GM18505 (cell line): ENCODE results near the gene RHBDD2.
"Not testable (repeated sequence)": the region's sequence is repeated elsewhere in the genome, so short reads cannot be mapped to it uniquely, and the experiment has no call there.

ENCODE experiments used
- ATAC-seq: cut with Tn5 transposase; IDR thresholded peaks from one replicate; pipeline ENCODE4 v1.9.1; 2021; ENCODE audit not compliant: unreplicated experiment
- POLR2A ChIP-seq: IDR thresholded peaks from 4 replicates; pipeline ENCODE4 v1.6.1; 2011; ENCODE audit warnings: borderline replicate concordance; ENCODE audit not compliant: insufficient read depth, insufficient read length; ENCODE audit errors: extremely low read depth

RHBDD2 gene

DNA sequence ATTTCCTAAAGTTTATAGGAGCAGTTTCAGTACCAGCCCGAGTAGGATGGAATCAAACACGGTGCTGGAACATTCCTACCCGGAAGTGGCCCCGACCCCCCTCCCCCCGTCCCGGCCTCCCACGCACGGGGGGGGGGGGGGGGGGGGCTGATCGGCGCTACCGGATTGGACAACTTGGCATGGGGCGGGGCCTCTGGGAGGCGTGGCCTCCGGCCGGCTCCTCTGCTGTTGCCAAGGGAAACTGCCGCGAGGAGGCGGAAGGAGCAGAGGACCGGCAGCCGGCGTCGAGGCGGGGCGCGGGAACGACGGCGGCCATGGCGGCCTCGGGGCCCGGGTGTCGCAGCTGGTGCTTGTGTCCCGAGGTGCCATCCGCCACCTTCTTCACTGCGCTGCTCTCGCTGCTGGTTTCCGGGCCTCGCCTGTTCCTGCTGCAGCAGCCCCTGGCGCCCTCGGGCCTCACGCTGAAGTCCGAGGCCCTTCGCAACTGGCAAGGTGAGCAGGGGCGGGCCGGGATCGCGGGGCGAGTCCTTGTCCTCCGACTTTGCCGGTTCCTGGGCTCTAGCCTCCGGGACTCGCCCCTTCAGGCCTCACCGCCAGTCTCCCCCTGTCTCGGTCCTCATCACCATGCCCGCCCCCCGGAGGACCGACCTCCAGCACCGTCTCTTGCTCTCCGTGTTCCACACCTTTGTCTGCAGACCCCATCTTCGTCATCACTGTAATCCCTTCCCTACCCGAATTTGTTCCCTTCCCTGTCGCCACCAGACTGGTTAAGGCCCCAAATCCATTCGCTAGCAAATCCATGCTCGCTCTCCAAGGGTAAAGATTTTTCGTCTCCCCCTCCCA lies at the start of gene RHBDD2:
RHBDD2 (plus strand) TSS at position 266 of the 843 bp plus-strand sequence; CDS start at position 315, 49 bp downstream.
- peak; percentile 87 for TF ChIP-seq POLR2A
- ATAC-seq = peak; percentile 93

DNA sequence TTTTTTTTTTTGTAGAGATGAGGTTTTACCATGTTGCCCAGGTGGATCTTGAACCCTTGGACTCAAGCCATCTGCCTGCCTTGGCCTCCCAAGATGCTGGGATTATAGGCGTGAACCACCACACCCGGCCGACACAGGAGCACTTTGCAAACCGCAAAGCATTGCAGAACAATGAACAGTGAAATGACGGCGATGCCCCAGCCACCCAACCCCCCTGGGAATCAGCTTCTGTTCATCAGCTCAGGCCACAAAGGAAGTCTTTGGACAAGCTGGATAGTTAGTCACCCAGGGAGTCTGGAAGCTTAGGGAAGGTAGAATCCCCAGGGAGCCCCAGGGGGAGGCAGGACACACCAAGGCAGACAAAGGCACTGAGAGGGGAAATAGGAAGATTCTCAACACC lies 49.2 kb upstream of the RHBDD2 start:
- not testable (repeated sequence) for ATAC-seq

DNA sequence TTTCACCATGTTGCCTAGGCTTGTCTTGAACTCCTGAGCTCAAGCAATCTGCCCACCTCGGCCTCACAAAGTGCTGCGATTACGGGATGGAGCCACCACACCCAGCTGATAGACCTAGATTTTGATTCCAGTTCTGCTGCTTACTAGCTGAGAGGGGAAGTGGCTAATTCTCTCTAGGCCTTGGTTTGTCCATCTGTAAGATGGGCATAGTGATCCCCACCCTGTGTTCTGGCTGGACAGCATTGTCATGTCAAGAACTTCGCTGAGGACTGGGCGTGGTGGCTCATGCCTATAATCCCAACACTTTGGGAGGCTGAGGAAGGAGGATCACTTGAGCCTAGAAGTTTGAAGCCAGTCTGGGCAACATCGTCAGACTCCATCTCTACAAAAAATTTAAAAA lies 47.9 kb upstream of the RHBDD2 start:
- TF ChIP-seq POLR2A = no peak
- no peak for ATAC-seq

DNA sequence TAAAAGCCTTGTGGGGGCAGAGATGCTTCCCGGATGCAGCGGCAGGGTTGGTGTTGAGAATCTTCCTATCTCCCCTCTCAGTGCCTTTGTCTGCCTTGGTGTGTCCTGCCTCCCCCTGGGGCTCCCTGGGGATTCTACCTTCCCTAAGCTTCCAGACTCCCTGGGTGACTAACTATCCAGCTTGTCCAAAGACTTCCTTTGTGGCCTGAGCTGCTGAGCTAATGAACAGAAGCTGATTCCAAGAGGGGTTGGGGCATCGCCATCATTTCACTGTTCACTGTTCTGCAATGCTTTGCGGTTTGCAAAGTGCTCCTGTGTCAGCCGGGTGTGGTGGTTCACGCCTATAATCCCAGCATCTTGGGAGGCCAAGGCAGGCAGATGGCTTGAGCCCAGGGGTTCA lies 45.2 kb upstream of the RHBDD2 start:
- ATAC-seq = not testable (repeated sequence)

DNA sequence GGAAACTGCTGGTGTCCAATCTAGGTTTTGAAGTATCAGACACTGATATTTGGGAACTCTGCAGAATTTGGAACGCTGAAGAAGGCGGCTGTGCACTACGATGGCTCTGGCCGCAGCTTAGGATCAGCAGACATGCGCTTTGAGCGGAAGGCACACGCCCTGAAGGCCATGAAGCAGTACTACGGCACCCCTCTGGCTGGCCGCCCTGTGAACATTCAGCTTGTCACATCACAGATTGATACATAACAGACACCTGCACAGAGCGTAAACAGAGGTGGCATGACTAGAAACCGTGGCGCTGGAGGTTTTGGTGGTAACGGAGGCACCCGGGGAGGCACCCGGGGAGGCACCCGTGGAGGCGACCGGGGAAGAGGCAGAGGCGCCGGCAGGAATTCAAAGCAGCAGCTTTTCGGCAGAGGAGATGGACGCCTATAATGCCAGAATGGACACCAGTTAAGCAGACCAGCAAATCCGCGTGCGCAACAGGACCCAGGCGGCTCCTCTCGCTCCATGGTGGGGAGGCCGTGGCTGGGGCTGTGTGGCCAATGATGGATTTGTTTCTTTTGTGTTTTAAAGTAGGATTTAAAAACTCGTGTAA lies 43.0 kb upstream of the RHBDD2 start:
- no peak for ATAC-seq

GRCh38 chr7:75836798-75837197 lies 42.0 kb upstream of the RHBDD2 start:
- no peak for ATAC-seq
- no peak for TF ChIP-seq POLR2A

More for the DNA sequence above, 43.0 kb upstream of the RHBDD2 start:
- no peak for TF ChIP-seq POLR2A

GRCh38 chr7:75838281-75838930 lies 40.4 kb upstream of the RHBDD2 start:
- not testable (repeated sequence) for ATAC-seq

- no peak for ATAC-seq
- TF ChIP-seq POLR2A = no peak
Measured at GRCh38 chr7:75840029-75840428, 38.8 kb upstream of the RHBDD2 start.

DNA sequence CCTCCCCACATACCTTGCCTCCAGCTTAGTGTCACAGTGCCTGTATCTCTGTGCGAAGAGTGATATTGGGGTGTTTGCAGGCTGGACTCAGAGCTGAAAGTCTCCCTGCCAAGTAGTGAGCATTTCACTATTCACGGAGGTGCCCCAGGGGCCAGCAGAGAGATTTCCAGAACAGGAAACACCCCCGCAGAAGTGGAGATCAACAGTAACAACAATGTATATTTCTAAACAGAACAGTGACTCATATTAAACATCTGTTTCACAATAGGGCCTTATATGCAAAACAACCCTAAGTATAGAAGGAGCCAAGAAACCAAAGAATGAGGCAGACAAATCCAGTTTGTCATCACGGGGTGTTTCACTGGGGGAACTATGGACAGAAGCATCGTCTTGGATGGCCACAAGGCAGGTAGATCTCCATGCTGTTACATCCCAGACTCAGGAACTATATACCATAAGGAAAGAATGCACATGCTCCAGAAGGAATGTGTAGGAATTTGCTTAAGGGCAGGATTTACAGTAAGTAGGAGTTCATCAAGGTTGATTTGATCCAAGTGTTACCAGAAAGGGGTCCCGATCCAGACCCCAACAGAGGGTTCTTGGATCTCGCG lies 35.9 kb upstream of the RHBDD2 start:
- ATAC-seq = peak; percentile 79

GRCh38 chr7:75843613-75844116 lies 35.2 kb upstream of the RHBDD2 start:
- ATAC-seq = no peak
- TF ChIP-seq POLR2A = no peak

More for the DNA sequence above, 35.9 kb upstream of the RHBDD2 start:
- no peak for TF ChIP-seq POLR2A

- ATAC-seq = no peak
- TF ChIP-seq POLR2A = no peak
Measured at GRCh38 chr7:75844158-75844557, 34.7 kb upstream of the RHBDD2 start.

GRCh38 chr7:75845132-75845531 lies 33.7 kb upstream of the RHBDD2 start:
- ATAC-seq = not testable (repeated sequence)

GRCh38 chr7:75847707-75848106 lies 31.1 kb upstream of the RHBDD2 start:
- ATAC-seq = no peak
- TF ChIP-seq POLR2A = no peak

DNA sequence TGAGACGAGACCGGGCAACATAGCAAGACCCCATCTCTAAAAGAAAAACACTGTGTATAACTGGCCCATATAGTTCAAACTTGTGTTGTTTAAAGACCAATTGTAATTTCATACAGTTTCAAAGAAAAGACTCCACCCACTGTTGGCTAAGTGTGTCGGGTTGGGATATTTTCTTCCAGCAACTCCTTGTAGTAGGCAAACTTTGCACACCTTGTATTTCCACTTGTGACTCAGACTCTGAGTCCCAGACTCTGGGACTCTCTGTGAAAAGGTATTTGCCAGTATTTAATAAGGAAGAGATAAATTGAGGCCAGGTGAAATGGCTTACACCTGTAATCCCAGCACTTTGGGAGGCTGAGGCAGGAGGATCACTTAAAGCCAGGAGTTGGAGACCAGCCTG lies 29.3 kb upstream of the RHBDD2 start:
- ATAC-seq = no peak
- TF ChIP-seq POLR2A = no peak
